Measurements from ENCODE around the gene CUL7.
"Not testable (repeated sequence)": the region's sequence is repeated elsewhere in the genome, so short reads cannot be mapped to it uniquely, and the experiment has no call there.

The CUL7 gene

DNA sequence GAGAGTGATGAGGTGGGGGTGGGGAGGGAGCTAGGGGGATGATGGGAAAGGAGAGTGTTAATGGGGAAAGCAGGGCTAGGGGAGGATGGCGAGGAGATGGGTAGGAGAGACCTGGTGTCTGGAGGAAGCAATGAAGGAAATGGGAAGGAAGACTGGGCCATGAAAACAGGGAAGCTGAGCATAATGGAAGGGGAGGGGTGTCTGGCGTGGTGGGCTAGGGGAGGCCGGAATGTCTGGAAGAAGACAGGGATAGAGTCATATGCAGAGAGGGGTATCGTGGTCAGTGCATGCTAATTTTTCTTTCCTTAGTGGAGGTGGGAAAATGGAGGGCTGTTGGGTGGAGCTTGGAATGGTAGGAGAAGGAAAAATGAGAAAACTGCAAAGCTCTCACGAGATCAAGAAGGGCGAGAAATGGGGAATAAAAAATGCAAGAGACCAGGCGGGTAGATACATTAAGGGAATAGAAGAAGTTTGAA, 39.2 kb downstream of the CUL7 start:
- DNase-seq (ENCODE audit: low read depth), result no peak

DNA sequence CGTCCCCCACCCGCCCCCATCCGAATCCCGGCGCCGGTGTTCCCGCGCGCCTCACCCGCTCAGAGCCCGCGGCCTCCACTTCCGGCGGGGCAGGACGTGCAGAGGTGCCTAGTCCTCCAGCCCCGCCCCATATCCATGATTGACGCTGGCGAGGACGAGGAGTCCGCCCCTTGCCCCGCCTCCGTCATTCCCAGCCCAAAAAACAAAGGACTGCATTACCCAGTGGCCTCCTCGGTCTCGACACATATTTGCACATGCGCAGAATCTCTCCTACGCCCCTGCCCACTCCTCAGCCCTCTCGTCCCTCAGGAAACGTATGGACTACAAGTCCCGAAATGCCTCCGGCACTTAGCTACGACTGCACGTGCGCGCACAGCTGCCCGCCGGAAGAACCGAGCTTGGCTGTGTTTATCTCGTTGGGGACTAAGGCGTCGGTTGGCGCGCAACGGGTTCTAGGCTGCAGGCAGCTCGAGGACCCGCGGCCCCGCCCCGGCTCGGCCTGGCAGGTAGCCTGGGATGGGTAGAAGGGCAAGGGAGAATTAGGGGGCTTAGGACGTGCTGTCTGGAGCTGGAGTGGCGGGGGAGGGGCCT, 39.7 kb downstream of the CUL7 start, which contains the start of the genes KLHDC3 and MEA1:
TSS of gene KLHDC3 (plus strand) at position 407 of the 591 bp plus-strand sequence. CDS start 2,944 bp downstream, outside the sequence.
TSS of gene MEA1 (minus strand) at position 104 of the 591 bp plus-strand sequence. CDS start 133 bp downstream, outside the sequence.
- DNase-seq (ENCODE audit: low read depth), result peak; percentile 99

DNA sequence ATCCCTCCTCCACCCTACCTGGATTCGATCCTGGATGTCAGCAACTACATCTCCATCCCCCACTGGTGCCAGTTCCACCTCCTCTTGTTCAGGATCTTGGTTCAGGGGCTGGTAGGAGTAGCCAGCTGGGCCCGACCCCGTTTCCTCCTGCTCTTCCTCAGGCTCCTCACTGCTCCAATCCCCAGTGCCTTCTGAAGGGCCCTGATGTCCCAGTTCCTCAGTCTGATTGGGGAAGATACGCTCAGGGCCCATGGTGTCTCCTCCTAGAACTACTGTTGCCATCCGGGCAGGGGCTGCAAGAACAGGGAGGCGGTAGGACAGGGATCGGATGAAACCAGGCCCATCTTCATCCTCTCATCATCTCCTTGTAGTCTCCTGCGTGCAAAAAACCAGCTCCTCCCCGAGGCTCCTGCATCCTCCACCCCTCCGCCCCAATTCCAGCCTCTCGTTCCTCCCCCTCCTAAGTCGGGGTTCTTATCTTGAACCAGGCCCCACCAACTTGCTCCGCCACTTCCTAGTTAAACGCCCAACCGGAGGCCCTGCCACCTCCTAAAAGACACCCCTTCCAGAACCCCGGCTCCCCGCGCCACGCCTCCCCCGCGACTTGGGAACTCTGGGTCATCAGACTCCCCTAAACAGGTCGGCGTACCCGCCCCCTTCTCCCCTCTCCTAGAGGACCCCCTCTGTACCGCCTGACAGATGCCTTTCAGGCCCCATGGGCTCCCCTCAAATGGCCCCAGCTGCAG, 40.4 kb downstream of the CUL7 start:
- no peak for DNase-seq (ENCODE audit: low read depth)

DNA sequence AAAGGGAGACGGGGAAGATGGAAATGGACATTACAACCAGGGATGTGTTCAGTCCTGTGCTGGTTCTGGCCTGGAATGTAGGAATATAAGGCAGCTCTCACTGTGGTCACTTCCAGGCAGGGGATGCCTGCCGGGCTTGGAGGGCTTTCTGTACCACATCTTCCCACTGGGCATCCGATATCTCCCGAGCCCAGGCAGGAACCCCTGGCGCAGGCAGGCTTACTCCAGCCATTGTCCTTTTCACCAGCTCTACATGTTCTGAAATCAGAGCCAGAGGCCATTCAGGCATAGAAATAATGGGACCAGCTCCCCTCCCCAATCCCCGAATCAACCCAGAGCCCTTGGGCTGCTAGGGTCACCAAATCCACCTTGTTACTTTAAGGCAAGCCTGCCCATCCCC, 41.3 kb downstream of the CUL7 start:
- no peak for DNase-seq (ENCODE audit: low read depth)

DNA sequence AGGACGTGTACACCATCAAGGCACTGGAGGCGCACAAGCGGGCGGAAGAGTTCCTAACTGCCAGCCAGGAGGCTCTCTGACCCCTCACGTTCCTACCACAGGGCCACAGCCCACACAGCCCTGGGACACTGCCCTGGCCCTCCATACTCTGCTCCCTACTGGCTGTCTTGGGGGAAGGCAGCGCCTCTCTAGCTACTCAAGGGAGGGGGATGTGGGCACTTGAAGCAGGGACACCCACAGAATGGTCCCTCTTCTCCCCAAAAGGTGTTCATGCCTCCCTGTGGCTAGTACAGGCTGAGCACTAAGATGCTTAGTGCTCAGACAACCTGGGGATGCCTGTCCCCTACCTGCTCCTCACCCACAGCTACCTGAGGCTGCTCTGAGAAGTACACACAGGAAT, 42.4 kb downstream of the CUL7 start:
- DNase-seq (ENCODE audit: low read depth), result no peak

DNA sequence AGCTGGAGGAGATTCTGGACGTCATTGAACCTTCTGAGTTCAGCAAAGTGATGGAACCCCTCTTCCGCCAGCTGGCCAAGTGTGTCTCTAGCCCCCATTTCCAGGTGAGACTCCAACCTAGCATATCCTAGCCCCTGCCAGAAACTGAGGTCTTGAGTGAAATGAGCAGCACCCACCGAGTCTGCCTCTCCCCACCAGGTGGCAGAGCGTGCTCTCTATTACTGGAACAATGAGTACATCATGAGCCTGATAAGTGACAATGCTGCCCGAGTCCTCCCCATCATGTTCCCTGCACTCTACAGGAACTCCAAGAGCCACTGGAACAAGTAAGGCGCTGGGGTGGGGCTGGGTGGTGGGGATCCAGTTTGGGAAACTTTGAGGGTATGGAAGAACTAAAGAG, 44.5 kb downstream of the CUL7 start:
- no peak for DNase-seq (ENCODE audit: low read depth)

DNA sequence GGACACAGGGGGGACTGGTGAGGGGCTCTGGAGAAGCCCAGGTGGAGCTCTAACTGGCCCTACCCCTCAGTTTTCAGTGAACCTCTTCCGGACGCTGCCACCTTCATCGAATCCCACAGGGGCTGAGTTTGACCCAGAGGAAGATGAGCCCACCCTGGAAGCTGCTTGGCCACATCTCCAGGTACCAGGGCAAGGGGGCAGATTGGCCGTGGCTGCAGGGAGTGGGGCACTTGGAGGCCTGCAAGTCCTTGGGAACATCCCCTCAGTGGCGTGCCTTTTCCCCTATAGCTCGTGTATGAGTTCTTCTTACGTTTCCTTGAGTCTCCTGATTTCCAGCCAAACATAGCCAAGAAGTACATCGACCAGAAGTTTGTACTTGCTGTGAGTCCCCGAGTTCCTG, 46.5 kb downstream of the CUL7 start:
- no peak for DNase-seq (ENCODE audit: low read depth)

DNA sequence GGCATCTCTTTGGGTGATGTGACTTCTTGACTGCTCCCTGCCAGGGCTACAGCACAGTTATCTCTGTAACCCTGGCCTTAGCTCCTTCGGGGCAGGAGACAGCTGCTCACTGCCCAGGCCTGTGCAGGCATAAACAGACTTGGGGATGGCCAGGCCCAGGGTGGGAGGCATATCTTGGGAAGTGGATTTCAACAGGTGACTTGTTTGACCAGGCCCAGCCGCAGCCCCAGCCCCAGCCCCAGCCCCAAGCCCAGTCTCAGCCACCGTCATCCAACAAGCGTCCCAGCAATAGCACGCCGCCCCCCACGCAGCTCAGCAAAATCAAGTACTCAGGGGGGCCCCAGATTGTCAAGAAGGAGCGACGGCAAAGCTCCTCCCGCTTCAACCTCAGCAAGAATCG, 47.4 kb downstream of the CUL7 start:
- no peak for DNase-seq (ENCODE audit: low read depth)

DNA sequence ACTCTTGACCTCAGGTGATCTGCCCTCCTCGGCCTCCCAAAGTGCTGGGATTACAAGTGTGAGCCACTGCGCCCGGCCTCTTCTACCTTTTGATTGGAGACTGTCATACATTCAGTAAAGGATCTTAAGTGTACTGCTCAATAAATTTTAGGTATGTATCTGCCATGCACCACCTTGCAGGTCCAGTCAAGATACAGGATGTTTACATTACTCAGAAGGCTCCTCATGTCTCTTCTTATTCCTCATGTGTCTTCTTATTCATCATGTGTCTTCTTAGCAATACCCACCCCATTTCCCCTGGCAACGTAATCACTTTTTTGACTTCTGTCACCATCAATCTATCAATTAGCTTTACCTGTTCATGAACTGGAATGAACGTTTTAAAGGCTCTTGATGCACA, 47.8 kb downstream of the CUL7 start:
- DNase-seq (ENCODE audit: low read depth), result no peak

DNA sequence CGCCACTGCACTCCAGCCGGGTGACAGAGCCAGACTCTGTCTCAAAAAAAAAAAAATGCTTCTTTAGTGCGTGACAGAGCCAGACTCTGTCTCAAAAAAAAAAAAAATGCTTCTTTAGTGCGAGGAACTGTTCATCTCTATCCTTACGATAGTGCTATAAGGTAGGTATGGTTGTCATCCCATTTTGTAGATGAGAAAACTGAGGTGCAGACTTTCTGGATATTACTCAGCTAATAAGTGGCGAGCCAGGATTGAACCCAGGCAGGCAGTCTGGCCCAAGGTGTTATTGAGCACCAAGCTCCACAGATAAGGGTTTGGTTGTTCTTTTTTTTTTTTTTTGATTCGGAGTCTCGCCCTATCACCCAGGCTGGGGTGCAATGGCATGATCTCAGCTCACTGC, 51.8 kb downstream of the CUL7 start:
- DNase-seq (ENCODE audit: low read depth), result no peak

DNA sequence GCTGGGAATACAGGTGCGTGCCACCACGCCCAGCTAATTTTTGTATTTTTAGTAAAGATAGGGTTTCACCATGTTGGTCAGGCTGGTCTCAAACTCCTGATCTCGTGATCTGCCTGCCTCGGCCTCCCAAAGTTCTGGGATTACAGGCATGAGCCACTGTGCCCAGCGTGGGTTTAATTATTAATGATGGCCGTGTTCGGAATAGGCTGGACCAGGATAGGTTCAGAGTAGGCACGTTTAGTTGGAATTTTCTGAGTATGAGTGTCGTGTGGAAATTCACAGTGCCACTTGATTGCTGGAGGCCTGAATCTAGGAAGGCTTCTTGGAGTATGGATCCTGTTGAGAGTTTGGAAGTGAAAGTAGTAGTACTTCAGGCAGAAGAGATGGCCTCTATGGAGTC, 55.4 kb downstream of the CUL7 start:
- DNase-seq (ENCODE audit: low read depth), result not testable (repeated sequence)

DNA sequence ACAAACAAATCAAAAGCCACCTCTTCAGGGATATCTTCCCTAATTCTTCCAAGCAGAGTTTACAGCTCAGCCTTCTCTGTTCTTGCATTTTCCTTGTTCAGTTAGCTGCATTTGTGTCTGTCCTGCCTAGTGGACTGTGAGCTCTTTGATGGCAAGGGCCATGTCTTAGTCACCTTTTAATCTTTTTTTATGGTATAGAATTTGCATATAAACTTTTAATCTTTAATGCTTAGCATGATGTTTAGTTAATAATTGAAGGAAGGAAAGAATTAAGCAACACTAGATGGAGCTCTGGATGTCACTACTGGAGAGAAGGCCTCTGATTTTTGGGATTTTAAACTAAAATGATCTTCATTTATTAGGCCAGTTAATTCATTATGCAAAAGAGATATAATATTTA, 57.1 kb downstream of the CUL7 start:
- no peak for DNase-seq (ENCODE audit: low read depth)

DNA sequence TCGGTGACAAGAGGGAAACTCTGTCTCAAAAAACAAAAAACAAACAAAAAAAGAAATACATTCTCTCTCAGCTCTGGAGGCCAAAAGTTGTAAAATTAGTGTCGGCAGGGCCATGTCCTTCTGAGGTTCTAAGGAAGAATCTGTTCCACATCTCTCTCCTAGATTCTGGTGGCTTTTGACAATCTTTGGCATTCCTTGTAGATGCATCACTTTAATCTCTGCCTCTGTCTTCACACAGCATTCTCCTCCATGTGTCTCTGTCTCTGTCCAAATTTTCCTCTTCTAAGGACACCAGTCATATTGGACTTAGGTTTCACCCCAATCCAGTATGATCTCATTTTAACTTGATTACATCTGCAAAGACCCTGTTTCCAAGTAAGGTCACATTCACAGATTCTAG, 60.2 kb downstream of the CUL7 start:
- no peak for DNase-seq (ENCODE audit: low read depth)

DNA sequence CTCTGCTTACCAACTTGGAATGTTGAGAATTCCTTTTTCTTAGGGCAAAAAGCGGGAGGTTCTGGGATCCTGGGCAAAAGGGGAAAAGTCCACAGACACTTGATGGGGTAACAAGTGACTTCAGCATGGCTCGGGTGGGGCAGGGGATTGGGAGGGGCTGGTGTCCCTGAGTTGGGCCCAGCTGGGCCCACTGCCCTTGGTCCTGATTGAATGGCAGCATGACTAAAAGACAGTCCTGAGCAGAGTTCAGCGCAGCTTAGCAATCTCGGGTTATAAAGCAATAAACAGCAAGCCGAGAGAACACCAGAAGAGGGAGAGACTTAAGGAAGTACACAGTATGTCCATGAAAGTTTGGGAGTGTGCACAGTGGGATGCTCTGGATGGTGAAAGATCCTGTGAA, 63.7 kb downstream of the CUL7 start:
- no peak for DNase-seq (ENCODE audit: low read depth)

DNA sequence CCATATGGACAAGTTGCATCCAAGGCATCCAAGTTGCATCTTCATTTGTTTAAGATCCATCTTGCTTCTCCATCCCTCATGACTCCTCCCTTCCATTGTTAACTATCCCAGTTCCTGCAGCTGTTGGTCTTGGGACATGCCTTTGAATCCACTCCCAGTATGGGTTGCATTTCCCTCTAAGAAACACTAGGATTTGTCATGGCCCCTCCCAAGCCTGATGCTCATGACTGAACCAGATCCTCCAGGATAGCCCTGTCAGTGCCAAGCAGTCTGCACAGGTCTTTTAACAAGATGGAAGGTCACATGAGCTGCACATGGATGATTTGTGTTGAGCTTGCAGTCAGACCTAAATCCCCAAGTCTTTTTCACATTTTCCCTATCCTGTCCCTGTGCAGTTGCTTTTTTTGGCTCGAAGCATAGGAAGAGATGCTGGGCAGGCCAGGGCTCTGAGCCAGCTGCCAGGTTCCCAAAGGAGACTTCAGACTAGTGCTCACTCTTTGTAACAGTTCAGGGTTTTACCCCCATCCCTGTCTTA, 65.1 kb downstream of the CUL7 start:
- DNase-seq (ENCODE audit: low read depth), result no peak
